ENCODE results near the gene GOLGA5. TPM values are rescaled to one million over a fixed set of nuclear protein-coding genes. Genes with fewer than 3 reads are reported as not detected.

GOLGA5 gene
- total RNA-seq, 4 donors from 2014 or later, result 30.3 to 36.7 (median 33.7) TPM

GRCh38 chr14:92792885-92793284, 1.2 kb upstream of the GOLGA5 start:
- Histone ChIP-seq H3K4me3 (no peak overlapping the region), H3K27ac (no peak overlapping the region), H3K36me3 (peaks cover 0 to 8% (median 0%) of the 10 kb centered on the region in 3 donors), H3K4me1 (peaks cover 0 to 25% (median 17%) of the 10 kb centered on the region in 4 donors), H3K9me3 (peaks cover 0 to 25% (median 3%) of the 10 kb centered on the region in 4 donors), H3K27me3 (no peaks in the 10 kb centered on the region)
- TF ChIP-seq POLR2A (IDR thresholded peaks at IDR 0.05) (no peak), EP300 (IDR thresholded peaks at IDR 0.05) (no peak)
- TF ChIP-seq, protein P1, sequence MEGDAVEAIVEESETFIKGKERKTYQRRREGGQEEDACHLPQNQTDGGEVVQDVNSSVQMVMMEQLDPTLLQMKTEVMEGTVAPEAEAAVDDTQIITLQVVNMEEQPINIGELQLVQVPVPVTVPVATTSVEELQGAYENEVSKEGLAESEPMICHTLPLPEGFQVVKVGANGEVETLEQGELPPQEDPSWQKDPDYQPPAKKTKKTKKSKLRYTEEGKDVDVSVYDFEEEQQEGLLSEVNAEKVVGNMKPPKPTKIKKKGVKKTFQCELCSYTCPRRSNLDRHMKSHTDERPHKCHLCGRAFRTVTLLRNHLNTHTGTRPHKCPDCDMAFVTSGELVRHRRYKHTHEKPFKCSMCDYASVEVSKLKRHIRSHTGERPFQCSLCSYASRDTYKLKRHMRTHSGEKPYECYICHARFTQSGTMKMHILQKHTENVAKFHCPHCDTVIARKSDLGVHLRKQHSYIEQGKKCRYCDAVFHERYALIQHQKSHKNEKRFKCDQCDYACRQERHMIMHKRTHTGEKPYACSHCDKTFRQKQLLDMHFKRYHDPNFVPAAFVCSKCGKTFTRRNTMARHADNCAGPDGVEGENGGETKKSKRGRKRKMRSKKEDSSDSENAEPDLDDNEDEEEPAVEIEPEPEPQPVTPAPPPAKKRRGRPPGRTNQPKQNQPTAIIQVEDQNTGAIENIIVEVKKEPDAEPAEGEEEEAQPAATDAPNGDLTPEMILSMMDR (IDR thresholded peaks at IDR 0.05), result no peak
- 54 to 60% methylated on average over 4 of the region's 4 CpGs for WGBS, 2 donors
- DNase-seq (ENCODE audit: low spot score in 2 of 2), result no peak

GRCh38 chr14:92794547-92794941, 439 bp downstream of the GOLGA5 start:
- WGBS, 2 donors, result 0 to 1% methylated on average over 10 to 20 of the region's 20 CpGs

GRCh38 chr14:92794961-92795360, 856 bp downstream of the GOLGA5 start:
- DNase-seq (ENCODE audit: low spot score in 2 of 2), result no peak
- H3K4me3 ChIP-seq, result peak overlapping the region; percentile 69 to 94 (median 91)
- TF ChIP-seq, protein P1 (IDR thresholded peaks at IDR 0.05), result no peak
- TF ChIP-seq EP300 (IDR thresholded peaks at IDR 0.05) (no peak), POLR2A (IDR thresholded peaks at IDR 0.05) (no peak)
- peak overlapping the region; percentile 91 to 97 (median 94) for H3K27ac ChIP-seq
- peaks cover 0 to 9% (median 0%) of the 10 kb centered on the region in 4 donors for H3K9me3 ChIP-seq
- peaks cover 0 to 39% (median 19%) of the 10 kb centered on the region in 4 donors for H3K4me1 ChIP-seq
- WGBS, 2 donors, result 49 to 53% methylated on average over 6 of the region's 6 CpGs
- peaks cover 0 to 28% (median 3%) of the 10 kb centered on the region in 3 donors for H3K36me3 ChIP-seq
- no peaks in the 10 kb centered on the region for H3K27me3 ChIP-seq

More at GRCh38 chr14:92794547-92794941, 439 bp downstream of the GOLGA5 start:
- H3K27ac ChIP-seq, result peak overlapping the region; percentile 91 to 97 (median 94)
- peaks cover 0 to 13% (median under 1%) of the 10 kb centered on the region in 4 donors for H3K9me3 ChIP-seq
- no peaks in the 10 kb centered on the region for H3K27me3 ChIP-seq
- no peak for DNase-seq (ENCODE audit: low spot score in 2 of 2)
- H3K4me1 ChIP-seq, result peaks cover 0 to 35% (median 17%) of the 10 kb centered on the region in 4 donors
- TF ChIP-seq, protein P1 (IDR thresholded peaks at IDR 0.05), result no peak
- TF ChIP-seq EP300 (IDR thresholded peaks at IDR 0.05), result no peak
- TF ChIP-seq POLR2A (IDR thresholded peaks at IDR 0.05), result no peak
- peak overlapping the region; percentile 69 to 94 (median 91) for H3K4me3 ChIP-seq
- H3K36me3 ChIP-seq, result peaks cover 0 to 25% (median 3%) of the 10 kb centered on the region in 3 donors

- H3K27ac ChIP-seq, result no peak overlapping the region
- DNase-seq (ENCODE audit: low spot score in 2 of 2), result no peak
- H3K36me3 ChIP-seq, result peaks cover 0 to 33% (median 3%) of the 10 kb centered on the region in 3 donors
- no peak overlapping the region for H3K4me3 ChIP-seq
- H3K4me1 ChIP-seq, result peaks cover 0 to 62% (median 27%) of the 10 kb centered on the region in 4 donors
- H3K9me3 ChIP-seq, result no peaks in the 10 kb centered on the region
- 88 to 90% methylated on average over 6 of the region's 6 CpGs for whole genome bisulfite sequencing, 2 donors
- no peaks in the 10 kb centered on the region for H3K27me3 ChIP-seq
- TF ChIP-seq, protein P1 (IDR thresholded peaks at IDR 0.05), result no peak
- no peak for TF ChIP-seq POLR2A (IDR thresholded peaks at IDR 0.05)
- TF ChIP-seq EP300 (IDR thresholded peaks at IDR 0.05), result no peak
These were observed 4.0 kb downstream of the GOLGA5 start for GRCh38 chr14:92797935-92798653.

DNA sequence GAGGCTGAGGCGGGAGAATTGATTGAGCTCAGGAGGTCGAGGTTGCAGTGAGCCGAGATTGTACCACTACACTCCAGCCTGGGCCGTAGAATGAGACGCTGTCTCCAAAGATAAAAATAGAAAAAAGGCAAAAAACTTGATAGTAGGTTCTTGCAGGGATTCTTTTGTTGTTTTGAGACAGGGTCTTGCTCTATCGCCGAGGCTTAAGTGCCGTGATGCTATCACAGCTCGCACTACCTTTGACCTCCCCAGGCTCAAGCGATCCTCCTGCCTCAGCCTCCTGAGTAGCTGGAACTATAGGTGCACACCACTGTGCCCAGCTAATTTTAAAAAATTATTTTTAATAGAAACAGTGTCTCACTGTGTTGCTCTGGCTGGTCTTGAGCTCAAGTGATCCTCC, 4.7 kb downstream of the GOLGA5 start:
- DNase-seq (ENCODE audit: low spot score in 2 of 2), result no peak
- 78 to 94% methylated on average over 9 to 10 of the region's 10 CpGs for WGBS, 2 donors
- H3K4me1 ChIP-seq, result peaks cover 0 to 57% (median 25%) of the 10 kb centered on the region in 4 donors

More for the DNA sequence above, 4.7 kb downstream of the GOLGA5 start:
- no peaks in the 10 kb centered on the region for H3K27me3 ChIP-seq
- no peak overlapping the region for H3K4me3 ChIP-seq
- TF ChIP-seq EP300 (IDR thresholded peaks at IDR 0.05) (no peak), POLR2A (IDR thresholded peaks at IDR 0.05) (no peak)
- TF ChIP-seq, protein P1 (IDR thresholded peaks at IDR 0.05), result no peak
- no peaks in the 10 kb centered on the region for H3K9me3 ChIP-seq
- peaks cover 0 to 39% (median 3%) of the 10 kb centered on the region in 3 donors for H3K36me3 ChIP-seq
- H3K27ac ChIP-seq, result no peak overlapping the region

Measured in tibial nerve (tissue), 4 donors.